ENCODE data around the gene THADA. TPM values are rescaled to one million over a fixed set of nuclear protein-coding genes. Genes with fewer than 3 reads are reported as not detected.

Gene THADA
- total RNA-seq, 3 donors from 2014 or later: 50.3 to 60.4 (median 57.0) TPM

- Mint-ChIP-seq H3K36me3 (ENCODE audit: insufficient read depth) (peaks cover 34% of the 10 kb centered on the region), H3K27me3 (ENCODE audit: low read depth) (no peaks in the 10 kb centered on the region), H3K9me3 (no peaks in the 10 kb centered on the region), H3K4me3 (no peak overlapping the region), H3K4me1 (ENCODE audit: low read depth) (no peaks in the 10 kb centered on the region)
- ATAC-seq (no peak), DNase-seq (no peak)
Observed at GRCh38 chr2:43467891-43468290, 127.9 kb downstream of the THADA start.

DNA sequence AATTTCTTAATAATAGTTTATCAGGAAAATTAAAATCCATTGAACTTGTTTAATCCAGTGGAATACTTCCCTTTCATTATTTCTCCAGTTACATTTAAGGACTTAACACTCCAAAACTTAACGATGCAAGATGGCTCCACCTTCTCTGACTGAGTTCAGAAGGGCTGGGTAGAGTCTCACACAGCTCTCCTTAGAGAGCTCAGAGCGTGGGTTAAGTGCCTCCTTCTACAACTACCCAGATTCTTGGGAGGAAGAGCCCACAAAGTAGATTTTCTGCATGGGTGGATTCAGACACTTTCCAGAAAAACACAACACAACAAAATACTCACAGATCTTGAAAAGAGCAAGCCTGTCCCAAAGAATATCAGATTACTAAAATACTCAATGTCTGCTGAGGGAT, 130.6 kb downstream of the THADA start:
- Mint-ChIP-seq H3K27me3 (ENCODE audit: low read depth) (no peaks in the 10 kb centered on the region), H3K4me1 (ENCODE audit: low read depth) (peaks cover 2% of the 10 kb centered on the region), H3K36me3 (ENCODE audit: insufficient read depth) (peaks cover 38% of the 10 kb centered on the region), H3K9me3 (no peaks in the 10 kb centered on the region), H3K4me3 (no peak overlapping the region)
- no peak for ATAC-seq
- no peak for DNase-seq

DNA sequence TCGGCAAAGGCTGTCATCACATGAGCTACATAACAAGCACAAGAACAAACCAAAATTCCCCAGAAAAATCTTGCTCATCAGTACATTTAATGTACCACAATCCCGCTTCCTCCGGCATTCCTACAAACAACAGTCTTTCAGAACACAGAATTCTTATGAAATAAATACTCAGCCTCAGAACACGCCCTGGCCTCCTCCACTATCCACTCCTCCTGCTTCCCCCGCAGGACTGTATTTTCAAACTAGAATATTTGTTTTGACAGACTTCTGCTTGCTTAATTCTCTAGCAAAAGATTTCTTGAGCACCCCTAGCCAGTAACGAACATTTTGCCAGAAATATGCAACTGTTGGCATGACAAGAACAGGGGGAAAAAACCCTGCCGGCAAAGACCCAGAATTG, 131.2 kb downstream of the THADA start:
- H3K4me1 Mint-ChIP-seq (ENCODE audit: low read depth): peaks cover 2% of the 10 kb centered on the region
- DNase-seq (no peak), ATAC-seq (no peak)
- peaks cover 38% of the 10 kb centered on the region for H3K36me3 Mint-ChIP-seq (ENCODE audit: insufficient read depth)
- H3K27me3 Mint-ChIP-seq (ENCODE audit: low read depth): no peaks in the 10 kb centered on the region
- H3K4me3 Mint-ChIP-seq: no peak overlapping the region
- no peaks in the 10 kb centered on the region for H3K9me3 Mint-ChIP-seq

DNA sequence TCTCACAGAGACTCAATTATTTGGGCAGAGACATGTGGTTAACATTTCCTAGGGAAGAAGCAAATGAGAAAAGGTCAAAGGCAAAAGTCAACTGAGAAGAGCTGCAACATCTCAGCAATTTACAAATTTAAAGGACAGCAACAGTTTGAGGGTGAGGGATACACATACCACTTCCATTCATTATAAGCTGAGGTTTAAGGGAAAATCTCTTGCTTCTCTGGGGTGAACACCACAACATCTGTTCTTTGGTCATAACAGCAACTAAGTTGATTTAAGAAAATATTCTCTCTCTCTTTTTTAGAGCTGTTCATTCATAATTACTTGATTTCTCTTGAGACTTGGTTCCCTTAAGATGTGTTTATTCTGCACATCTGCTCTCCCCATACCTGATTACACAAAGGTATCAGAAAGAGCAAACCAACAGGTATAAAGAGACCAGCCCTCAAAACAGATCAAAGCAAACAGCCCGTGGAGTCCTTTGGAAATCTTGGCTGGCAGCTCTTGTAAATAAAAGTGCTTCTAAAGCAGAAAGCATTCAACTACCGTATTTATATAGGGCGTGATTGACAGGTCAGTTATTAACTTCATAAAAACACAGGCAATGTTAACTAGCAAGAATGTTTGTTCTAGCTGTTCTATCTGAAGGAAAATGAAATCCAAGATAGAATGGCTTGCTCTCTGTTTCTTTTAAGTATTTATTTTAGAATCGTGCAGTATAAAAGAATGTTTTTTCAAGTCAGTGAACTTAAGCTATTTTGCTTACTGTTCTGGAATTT, 132.8 kb downstream of the THADA start:
- DNase-seq: no peak
- peaks cover 5% of the 10 kb centered on the region for H3K4me1 Mint-ChIP-seq (ENCODE audit: low read depth)
- H3K4me3 Mint-ChIP-seq: no peak overlapping the region
- no peaks in the 10 kb centered on the region for H3K27me3 Mint-ChIP-seq (ENCODE audit: low read depth)
- no peaks in the 10 kb centered on the region for H3K9me3 Mint-ChIP-seq
- no peak for ATAC-seq
- H3K36me3 Mint-ChIP-seq (ENCODE audit: insufficient read depth): peaks cover 44% of the 10 kb centered on the region

DNA sequence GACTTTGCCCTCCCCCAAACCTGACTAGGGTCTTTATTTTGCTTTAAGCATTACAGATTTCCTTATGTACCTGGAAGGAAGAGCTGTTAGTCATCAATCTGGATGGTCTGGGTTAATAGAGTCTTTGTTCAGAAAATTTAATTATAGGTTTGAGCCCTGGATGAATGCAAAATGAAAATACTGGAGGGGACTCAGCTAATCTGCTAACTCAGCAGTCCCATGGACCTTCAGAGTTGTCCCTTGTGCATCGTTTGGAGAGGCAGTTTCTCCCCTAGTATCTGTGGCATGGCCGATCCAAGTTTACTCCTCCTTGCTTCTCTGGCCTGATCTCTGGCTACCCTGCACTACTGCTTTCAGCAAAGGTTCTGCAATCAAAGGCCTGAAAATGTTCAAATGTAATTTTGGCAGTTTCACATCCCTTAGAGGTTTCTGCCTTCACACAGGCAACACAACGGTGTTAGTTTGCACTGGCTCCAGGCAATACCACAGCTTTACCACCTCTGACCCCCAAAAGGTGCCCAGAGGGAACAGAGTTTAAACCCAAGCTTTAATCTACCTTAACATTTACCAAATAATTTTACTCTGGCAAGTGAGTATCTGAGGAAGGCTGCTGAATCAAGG, 134.3 kb downstream of the THADA start:
- H3K4me1 Mint-ChIP-seq (ENCODE audit: low read depth): peaks cover 5% of the 10 kb centered on the region
- no peak for DNase-seq

DNA sequence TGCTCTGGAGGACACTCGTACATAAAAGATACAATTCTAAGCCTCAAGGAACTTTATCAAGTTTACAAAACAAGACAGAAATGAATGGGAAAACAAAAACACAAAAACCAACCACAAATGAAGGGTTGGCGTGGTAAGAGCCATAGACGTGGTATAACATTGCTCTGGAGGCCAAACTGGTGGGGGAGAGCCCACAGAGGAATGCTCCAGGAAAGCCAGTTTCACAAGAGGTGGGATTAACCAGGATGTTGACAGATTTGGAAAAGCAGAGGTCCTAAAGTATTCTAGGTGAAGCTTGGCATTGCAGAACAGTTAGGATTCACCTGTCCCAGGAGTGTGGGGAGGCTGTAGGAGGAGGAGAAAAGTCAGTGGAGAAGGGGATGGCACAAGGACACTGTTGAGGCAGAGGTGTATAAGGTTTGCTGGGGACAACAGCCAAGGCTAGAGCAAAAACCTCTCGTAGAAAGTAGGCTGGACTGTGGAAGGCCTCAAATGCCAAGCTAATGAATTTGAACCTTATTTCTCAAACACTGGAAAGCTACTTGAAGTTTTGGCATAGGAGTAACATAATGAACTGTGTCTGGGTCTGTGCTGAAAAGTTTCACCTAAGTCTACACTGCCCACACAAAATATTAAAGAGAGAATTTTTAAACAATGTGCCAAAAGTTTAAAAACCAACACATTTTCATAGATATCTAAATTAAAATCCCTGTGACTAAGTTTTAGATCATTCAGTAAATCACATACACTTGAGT, 135.1 kb downstream of the THADA start:
- peaks cover 5% of the 10 kb centered on the region for H3K4me1 Mint-ChIP-seq (ENCODE audit: low read depth)
- no peaks in the 10 kb centered on the region for H3K9me3 Mint-ChIP-seq
- DNase-seq (no peak), ATAC-seq (no peak)
- peaks cover 35% of the 10 kb centered on the region for H3K36me3 Mint-ChIP-seq (ENCODE audit: insufficient read depth)
- H3K27me3 Mint-ChIP-seq (ENCODE audit: low read depth): no peaks in the 10 kb centered on the region
- H3K4me3 Mint-ChIP-seq: no peak overlapping the region

More for the DNA sequence above, 134.3 kb downstream of the THADA start:
- Mint-ChIP-seq H3K27me3 (ENCODE audit: low read depth) (no peaks in the 10 kb centered on the region), H3K4me3 (no peak overlapping the region), H3K9me3 (no peaks in the 10 kb centered on the region), H3K36me3 (ENCODE audit: insufficient read depth) (peaks cover 43% of the 10 kb centered on the region)
- ATAC-seq: no peak

DNA sequence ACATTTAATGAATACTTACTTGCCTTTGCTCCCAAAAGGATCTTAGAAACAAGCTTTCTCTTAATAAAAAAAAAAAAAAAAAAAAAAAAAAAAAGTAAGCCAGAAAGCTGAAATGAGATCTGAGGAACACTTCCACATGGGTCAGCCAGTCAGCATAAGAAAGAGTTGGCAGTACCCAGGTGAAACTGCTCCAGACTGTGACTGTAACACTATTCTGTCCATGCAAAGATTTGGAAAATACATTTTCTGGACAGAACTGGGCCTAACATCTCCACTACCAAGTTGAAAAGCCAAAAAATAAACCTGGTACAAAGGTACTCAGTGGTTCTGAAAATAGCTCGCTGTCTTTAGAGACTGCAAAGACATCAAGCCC, 135.7 kb downstream of the THADA start:
- ATAC-seq (no peak), DNase-seq (no peak)
- H3K4me3 Mint-ChIP-seq: no peak overlapping the region
- H3K27me3 Mint-ChIP-seq (ENCODE audit: low read depth): no peaks in the 10 kb centered on the region
- peaks cover 39% of the 10 kb centered on the region for H3K36me3 Mint-ChIP-seq (ENCODE audit: insufficient read depth)
- H3K9me3 Mint-ChIP-seq: no peaks in the 10 kb centered on the region
- H3K4me1 Mint-ChIP-seq (ENCODE audit: low read depth): peaks cover 5% of the 10 kb centered on the region

DNA sequence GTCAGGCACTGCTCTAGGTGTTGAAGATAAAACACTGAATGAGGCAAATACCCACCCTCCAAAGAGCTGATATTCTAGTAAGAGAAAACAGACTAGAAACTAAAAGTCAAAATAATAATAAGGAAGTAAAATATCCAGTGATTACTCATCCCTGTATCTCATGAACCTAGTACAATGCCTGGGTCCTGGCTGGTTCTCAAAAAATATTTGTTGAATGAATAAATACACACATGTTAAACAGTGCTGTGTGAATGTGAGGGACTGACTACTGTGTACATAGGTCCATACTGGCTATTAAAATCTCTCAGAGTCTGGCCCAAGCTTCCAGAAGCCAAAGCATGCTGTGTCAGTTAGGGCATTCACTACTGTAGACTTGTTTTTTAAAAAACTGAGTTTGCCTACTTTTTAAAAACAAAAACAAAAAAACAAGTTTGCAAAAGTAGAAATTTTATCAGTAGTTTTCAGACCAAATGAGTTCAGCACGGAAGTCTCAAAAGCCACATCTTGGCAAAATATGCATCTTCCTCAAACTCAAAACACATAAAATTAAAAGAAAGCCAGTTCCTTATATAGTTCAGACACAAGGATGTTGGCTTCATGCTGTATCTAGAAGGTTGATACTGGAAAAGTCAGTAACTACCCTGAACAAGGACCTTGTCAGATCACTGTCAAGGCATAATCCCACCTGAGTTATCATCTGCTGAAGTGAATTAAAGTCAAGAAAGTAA, 136.2 kb downstream of the THADA start:
- ATAC-seq: no peak
- no peak overlapping the region for H3K4me3 Mint-ChIP-seq
- no peaks in the 10 kb centered on the region for H3K9me3 Mint-ChIP-seq
- no peak for DNase-seq
- peaks cover 41% of the 10 kb centered on the region for H3K36me3 Mint-ChIP-seq (ENCODE audit: insufficient read depth)
- H3K27me3 Mint-ChIP-seq (ENCODE audit: low read depth): no peaks in the 10 kb centered on the region
- peaks cover 5% of the 10 kb centered on the region for H3K4me1 Mint-ChIP-seq (ENCODE audit: low read depth)

DNA sequence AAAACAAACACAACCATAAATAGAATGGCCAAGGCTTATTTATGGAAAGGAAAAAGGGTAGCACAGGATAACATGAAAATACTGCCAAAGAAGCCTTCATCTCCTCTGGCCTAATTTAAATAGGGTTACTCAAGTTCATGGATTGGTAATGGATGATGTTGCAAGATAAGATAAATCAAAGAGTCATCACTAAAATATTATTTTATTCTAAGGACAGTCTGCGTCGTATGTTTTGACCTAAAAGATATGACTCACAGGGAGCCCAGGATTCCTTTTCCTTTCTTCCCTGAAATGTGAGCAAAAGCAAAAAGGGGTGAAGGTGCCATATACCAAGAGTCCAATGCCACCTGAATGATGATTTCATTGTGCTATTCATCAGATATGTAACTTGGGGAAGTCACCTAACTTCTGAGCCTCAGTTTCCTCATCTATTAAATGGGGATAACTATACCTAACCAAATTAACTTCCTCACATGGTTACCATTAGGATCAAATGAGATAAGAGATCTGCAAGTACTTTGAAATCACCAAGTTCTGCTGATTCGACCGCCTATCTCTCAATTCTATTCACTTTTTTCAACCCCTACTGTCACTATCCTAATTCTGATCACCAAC, 137.7 kb downstream of the THADA start:
- no peaks in the 10 kb centered on the region for H3K27me3 Mint-ChIP-seq (ENCODE audit: low read depth)
- H3K4me3 Mint-ChIP-seq: no peak overlapping the region
- DNase-seq (no peak), ATAC-seq (no peak)
- H3K9me3 Mint-ChIP-seq: no peaks in the 10 kb centered on the region
- peaks cover 5% of the 10 kb centered on the region for H3K4me1 Mint-ChIP-seq (ENCODE audit: low read depth)
- peaks cover 37% of the 10 kb centered on the region for H3K36me3 Mint-ChIP-seq (ENCODE audit: insufficient read depth)

GRCh38 chr2:43455731-43456642, 139.9 kb downstream of the THADA start:
- peaks cover 40% of the 10 kb centered on the region for H3K36me3 Mint-ChIP-seq (ENCODE audit: insufficient read depth)
- no peak overlapping the region for H3K4me3 Mint-ChIP-seq
- H3K4me1 Mint-ChIP-seq (ENCODE audit: low read depth): peaks cover 3% of the 10 kb centered on the region
- H3K9me3 Mint-ChIP-seq: no peaks in the 10 kb centered on the region
- ATAC-seq (no peak), DNase-seq (no peak)
- H3K27me3 Mint-ChIP-seq (ENCODE audit: low read depth): no peaks in the 10 kb centered on the region

- ATAC-seq: no peak
- Mint-ChIP-seq H3K36me3 (ENCODE audit: insufficient read depth) (peaks cover 37% of the 10 kb centered on the region), H3K4me1 (ENCODE audit: low read depth) (peaks cover 3% of the 10 kb centered on the region), H3K27me3 (ENCODE audit: low read depth) (no peaks in the 10 kb centered on the region), H3K4me3 (no peak overlapping the region), H3K9me3 (peaks cover 3% of the 10 kb centered on the region)
- DNase-seq: no peak
Observed at GRCh38 chr2:43455296-43455695, 140.5 kb downstream of the THADA start.

- H3K4me3 Mint-ChIP-seq: no peak overlapping the region
- H3K27me3 Mint-ChIP-seq (ENCODE audit: low read depth): no peaks in the 10 kb centered on the region
- peaks cover 3% of the 10 kb centered on the region for H3K9me3 Mint-ChIP-seq
- no peak for DNase-seq
- peaks cover 37% of the 10 kb centered on the region for H3K36me3 Mint-ChIP-seq (ENCODE audit: insufficient read depth)
- H3K4me1 Mint-ChIP-seq (ENCODE audit: low read depth): peaks cover 3% of the 10 kb centered on the region
- no peak for ATAC-seq
Observed at GRCh38 chr2:43454791-43455190, 141.0 kb downstream of the THADA start.

Data from activated T-cell treated with anti-CD3 and anti-CD28 coated beads, Interleukin-2, amount 50 U/mL, for 4 hours (primary cell).